PFSK-1 (cell line): ENCODE measurements around the gene ABCA8.

Source experiments
- FOXP2 ChIP-seq: optimal IDR thresholded peaks from 2 replicates; pipeline ENCODE3; 2011; ENCODE audit warnings: borderline replicate concordance, control low read depth, inconsistent platforms; ENCODE audit not compliant: insufficient read depth; ENCODE audit errors: extremely low read length, extremely low read depth
- POLR2AphosphoS5 ChIP-seq: IDR thresholded peaks from 2 replicates; pipeline ENCODE4 v1.6.1; 2012; ENCODE audit warnings: low read depth, mild to moderate bottlenecking, control low read depth, low read length, moderate library complexity
- SIN3A ChIP-seq: IDR thresholded peaks from 2 replicates; pipeline ENCODE4 v1.6.1; 2012; ENCODE audit warnings: mild to moderate bottlenecking, low read length, moderate library complexity, borderline replicate concordance; ENCODE audit not compliant: insufficient read depth
- TAF1 ChIP-seq: IDR thresholded peaks from 2 replicates; pipeline ENCODE4 v1.6.1; 2012; ENCODE audit warnings: low read length, control low read depth, borderline replicate concordance; ENCODE audit not compliant: insufficient read depth
- TF ChIP-seq, protein P1 (sequence below), 2 experiments: IDR thresholded peaks; 2 replicates each; pipeline versions ENCODE4 v1.6.1 to v1.8.0; 2011 to 2012; ENCODE audit warnings: low read depth in 2 of 2, low read length in 2 of 2, control low read depth in 1 of 2, inconsistent platforms in 1 of 2, mild to moderate bottlenecking in 1 of 2, moderate library complexity in 1 of 2; ENCODE audit not compliant: insufficient read depth in 1 of 2

Gene ABCA8

DNA sequence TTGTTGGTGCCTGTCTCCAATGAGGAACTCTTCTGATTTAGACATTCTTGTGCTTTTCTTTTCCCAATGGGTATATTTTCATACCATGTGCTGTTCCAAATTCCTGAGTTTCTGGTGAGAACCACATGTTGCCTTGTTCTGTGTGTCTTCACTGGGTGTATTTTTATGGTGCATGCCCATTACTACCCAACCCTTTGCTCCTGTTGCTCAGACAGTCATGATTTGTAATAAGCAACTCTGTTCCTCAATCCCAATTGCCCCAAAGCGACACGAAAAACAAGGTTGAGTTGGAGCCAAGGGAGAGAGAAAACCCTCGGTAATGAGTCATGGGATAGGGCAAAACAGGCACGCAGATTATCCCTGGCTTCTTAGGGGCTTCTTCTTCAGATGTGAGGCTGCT lies 101.8 kb downstream of the ABCA8 start:
- TF ChIP-seq POLR2AphosphoS5 (no peak), FOXP2 (no peak)

DNA sequence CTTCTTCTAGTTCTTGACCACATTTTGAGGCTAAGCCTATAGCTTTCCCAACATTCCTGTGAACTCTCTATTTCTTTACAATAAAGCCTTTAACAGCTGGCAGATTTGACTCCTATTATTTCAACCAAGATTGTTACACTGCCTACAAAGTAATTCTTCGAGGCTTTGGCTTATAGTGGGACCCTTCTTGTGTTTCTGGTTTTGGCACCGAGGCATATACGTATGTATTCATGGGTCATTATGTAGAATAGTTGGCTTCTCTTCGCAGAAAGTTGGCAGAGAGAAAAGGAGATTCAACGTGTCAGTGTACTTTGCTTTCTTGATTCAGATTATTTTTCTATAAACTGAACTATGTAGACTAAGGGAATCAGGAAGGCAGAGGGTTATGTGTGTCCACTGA lies 102.2 kb downstream of the ABCA8 start:
- TF ChIP-seq POLR2AphosphoS5: no peak
- no peak for TF ChIP-seq FOXP2
- no peak for TF ChIP-seq SIN3A
- TF ChIP-seq, protein P1, sequence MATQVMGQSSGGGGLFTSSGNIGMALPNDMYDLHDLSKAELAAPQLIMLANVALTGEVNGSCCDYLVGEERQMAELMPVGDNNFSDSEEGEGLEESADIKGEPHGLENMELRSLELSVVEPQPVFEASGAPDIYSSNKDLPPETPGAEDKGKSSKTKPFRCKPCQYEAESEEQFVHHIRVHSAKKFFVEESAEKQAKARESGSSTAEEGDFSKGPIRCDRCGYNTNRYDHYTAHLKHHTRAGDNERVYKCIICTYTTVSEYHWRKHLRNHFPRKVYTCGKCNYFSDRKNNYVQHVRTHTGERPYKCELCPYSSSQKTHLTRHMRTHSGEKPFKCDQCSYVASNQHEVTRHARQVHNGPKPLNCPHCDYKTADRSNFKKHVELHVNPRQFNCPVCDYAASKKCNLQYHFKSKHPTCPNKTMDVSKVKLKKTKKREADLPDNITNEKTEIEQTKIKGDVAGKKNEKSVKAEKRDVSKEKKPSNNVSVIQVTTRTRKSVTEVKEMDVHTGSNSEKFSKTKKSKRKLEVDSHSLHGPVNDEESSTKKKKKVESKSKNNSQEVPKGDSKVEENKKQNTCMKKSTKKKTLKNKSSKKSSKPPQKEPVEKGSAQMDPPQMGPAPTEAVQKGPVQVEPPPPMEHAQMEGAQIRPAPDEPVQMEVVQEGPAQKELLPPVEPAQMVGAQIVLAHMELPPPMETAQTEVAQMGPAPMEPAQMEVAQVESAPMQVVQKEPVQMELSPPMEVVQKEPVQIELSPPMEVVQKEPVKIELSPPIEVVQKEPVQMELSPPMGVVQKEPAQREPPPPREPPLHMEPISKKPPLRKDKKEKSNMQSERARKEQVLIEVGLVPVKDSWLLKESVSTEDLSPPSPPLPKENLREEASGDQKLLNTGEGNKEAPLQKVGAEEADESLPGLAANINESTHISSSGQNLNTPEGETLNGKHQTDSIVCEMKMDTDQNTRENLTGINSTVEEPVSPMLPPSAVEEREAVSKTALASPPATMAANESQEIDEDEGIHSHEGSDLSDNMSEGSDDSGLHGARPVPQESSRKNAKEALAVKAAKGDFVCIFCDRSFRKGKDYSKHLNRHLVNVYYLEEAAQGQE (IDR thresholded peaks at IDR 0.05; ENCODE audit: insufficient read depth in 1 of 2, low read depth in 2 of 2, low read length in 2 of 2): no peak
- TF ChIP-seq TAF1: no peak

DNA sequence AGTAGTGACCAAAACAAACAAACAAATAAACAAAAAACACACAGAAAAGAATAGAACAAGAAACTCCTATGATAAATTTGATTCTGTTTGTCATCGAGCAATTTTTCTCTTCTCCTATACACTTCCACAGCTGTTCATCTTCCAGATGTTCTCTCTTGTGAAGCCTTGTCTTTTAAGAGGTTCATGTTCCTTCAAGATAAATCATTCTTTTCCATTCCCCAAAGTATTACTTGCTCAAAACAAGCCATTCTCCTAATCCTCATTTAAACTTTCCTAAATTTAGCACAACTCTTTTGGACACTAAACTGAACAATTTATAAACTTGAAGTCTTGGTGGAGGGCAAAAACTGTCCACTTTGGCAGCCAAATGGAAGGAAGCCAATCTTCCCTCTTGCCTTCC lies 103.3 kb downstream of the ABCA8 start:
- TF ChIP-seq, protein P1 (IDR thresholded peaks at IDR 0.05; ENCODE audit: insufficient read depth in 1 of 2, low read depth in 2 of 2, low read length in 2 of 2): no peak
- TF ChIP-seq FOXP2 (no peak), POLR2AphosphoS5 (no peak), SIN3A (no peak), TAF1 (no peak)

DNA sequence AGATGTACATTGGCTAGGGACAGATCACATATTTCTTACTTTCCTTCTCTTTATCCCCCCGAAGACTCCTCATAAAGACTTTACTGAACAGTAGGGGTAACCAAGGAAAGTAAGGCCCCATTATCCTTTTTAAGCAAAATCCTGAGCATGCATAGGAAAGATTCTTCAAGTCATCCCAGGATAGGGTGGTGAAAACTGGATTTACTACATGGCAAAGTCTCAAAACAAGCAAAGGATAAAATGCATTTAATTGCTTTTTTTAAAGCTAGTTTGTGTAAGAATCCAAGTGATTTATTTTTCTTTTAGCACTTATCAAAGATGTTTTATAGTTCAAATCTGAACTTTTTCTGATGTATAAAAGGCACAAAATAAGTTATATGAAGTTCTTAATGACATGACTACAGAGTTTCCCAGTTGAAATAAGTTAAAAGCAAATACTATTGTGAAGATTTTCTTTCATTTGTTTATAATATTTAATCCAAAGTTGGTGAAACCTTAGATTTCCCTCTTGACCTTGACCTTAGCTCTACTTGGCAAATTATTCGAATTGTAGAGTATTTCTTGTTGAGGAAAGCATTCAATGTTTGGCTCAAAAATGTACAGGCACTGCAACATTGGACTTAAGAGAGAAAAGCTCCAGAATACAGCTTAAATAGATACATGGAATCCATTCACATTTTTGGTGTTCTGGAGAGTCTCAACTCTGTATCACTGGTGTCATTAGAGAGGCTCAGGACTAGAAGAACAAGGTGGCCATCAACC lies 104.3 kb downstream of the ABCA8 start:
- TF ChIP-seq TAF1: no peak
- no peak for TF ChIP-seq FOXP2
- no peak for TF ChIP-seq SIN3A
- no peak for TF ChIP-seq POLR2AphosphoS5
- TF ChIP-seq, protein P1 (IDR thresholded peaks at IDR 0.05; ENCODE audit: insufficient read depth in 1 of 2, low read depth in 2 of 2, low read length in 2 of 2): no peak

DNA sequence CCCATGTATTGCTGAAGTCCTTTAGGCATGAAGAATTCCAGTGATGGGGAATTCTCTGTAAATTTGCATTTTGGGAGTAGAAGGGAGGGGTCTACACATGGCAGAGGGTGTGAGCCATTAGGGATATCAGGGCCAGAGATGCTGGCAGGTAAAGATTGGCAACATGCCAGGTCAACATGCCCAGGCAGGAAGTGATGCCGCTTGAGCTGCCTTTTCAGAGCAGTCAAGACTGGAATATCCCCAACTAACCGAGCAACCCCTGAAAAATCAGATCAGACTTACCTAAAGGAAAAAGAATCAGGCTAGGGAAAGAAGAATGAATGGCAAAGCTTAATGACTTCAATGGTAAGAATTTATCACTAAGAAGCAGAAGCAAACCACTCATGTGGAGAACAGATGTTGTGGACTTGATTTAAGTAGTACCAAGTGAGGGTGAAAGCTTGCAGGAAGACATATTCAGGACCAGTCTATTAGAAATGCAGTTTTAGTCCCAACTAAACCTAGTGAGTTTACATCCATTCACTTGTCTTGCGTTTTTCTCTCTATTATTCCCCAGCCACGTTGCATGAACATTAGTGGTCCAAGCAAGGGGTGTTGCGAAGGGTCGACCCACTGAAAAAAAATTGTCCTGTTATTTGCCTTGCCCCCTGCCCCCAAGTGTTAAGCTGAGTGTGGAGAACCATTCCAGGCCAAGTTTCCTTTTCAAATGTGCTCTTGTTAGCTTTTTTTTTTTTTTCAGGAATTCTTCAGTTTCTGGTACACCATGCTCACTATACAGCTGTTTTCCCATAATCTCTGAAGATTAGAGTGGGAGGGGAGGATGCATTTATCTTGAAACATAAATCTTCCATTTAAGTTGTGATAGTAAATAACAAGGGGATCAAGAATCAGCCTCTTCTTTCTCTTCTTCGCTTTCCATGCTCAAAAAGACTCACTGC lies 105.2 kb downstream of the ABCA8 start:
- TF ChIP-seq TAF1 (no peak), POLR2AphosphoS5 (no peak), SIN3A (no peak), FOXP2 (no peak)
- TF ChIP-seq, protein P1 (IDR thresholded peaks at IDR 0.05; ENCODE audit: insufficient read depth in 1 of 2, low read depth in 2 of 2, low read length in 2 of 2): no peak
